Right lobe of liver (tissue), 4 donors: ENCODE data around the gene SF1.

ENCODE experiments used
- CTCF ChIP-seq, 4 donors: fragments of 200-600 bp in 3 of 4; fragments of 450-650 bp in 1 of 4; IDR thresholded peaks; one replicate each; pipeline versions ENCODE4 v1.5.1 to v1.8.0; 2016 to 2022; ENCODE audit warnings: antibody characterized with exemption in 4 of 4, mild to moderate bottlenecking in 2 of 4
- POLR2A ChIP-seq: fragments of 450-650 bp; IDR thresholded peaks from one replicate; pipeline ENCODE4 v1.6.1; 2017; ENCODE audit warnings: antibody characterized with exemption, mild to moderate bottlenecking
- donor health status: DM: no; HTN: no; CAD: no.
- donor health status: DM: no; HTN: no; CAD: no.
- donor health status: DM: no; HTN: yes; CAD: no.

DNA sequence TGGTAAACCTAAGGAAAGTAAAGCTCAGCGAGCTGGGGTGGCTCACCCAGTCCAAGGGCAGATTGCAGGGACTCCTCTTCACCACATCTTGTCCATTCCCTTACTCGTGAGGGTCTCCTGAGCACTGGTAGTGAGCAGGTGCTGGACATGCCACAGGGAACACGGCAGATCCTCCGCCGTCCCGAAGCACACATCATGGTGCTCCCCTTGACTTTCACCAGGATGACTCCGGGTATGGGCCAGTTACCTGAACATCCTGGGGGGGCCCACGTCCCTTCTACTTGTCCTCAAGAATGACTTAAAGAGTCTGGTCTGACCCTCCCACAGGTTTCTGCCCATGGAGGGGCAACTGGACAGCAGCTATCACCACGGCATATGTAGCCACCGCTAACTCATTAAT is 8.0 kb upstream of the SF1 start:
- TF ChIP-seq CTCF (IDR thresholded peaks at IDR 0.05) (no peak), POLR2A (no peak)
